ENCODE measurements around the gene C16orf87.

C16orf87 gene

GRCh38 chr16:46808997-46809396 is 22.0 kb downstream of the C16orf87 start:
- no peak for TF ChIP-seq PPARA (CRISPR knock-in tag; IDR thresholded peaks at IDR 0.05; ENCODE audit: borderline replicate concordance)
- TF ChIP-seq SNAI2 (CRISPR knock-in tag; IDR thresholded peaks at IDR 0.05) = no peak
- TF ChIP-seq, protein P1, sequence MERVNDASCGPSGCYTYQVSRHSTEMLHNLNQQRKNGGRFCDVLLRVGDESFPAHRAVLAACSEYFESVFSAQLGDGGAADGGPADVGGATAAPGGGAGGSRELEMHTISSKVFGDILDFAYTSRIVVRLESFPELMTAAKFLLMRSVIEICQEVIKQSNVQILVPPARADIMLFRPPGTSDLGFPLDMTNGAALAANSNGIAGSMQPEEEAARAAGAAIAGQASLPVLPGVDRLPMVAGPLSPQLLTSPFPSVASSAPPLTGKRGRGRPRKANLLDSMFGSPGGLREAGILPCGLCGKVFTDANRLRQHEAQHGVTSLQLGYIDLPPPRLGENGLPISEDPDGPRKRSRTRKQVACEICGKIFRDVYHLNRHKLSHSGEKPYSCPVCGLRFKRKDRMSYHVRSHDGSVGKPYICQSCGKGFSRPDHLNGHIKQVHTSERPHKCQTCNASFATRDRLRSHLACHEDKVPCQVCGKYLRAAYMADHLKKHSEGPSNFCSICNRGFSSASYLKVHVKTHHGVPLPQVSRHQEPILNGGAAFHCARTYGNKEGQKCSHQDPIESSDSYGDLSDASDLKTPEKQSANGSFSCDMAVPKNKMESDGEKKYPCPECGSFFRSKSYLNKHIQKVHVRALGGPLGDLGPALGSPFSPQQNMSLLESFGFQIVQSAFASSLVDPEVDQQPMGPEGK (CRISPR knock-in tag; IDR thresholded peaks at IDR 0.05; ENCODE audit: borderline replicate concordance) = no peak
- no peak for TF ChIP-seq BACH2 (CRISPR knock-in tag; IDR thresholded peaks at IDR 0.05; ENCODE audit: borderline replicate concordance)
- no peak for TF ChIP-seq ISL1 (CRISPR knock-in tag; IDR thresholded peaks at IDR 0.05)
- no peak for ATAC-seq

DNA sequence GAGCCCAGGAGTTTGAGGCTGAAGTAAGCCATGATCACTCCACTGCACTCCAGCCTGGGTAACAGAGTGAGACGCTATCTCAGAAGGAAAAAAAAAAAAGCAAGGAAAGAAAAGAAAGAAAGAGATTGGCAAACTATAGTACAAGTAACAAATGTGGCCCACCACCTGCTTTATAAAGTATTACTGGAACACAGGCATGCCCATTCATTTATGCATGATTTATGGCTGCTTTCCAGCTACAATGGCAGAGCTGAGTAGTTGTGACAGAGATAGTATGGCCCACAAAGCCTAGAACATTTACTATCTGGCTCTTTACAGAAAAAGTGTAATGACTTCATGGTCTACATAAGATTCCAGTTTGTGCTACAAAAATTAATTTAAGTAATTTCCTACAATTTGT is 23.6 kb downstream of the C16orf87 start:
- ATAC-seq = no peak
- no peak for TF ChIP-seq TCF4 (CRISPR knock-in tag; IDR thresholded peaks at IDR 0.05; ENCODE audit: borderline replicate concordance)
- no peak for TF ChIP-seq CREB5 (CRISPR knock-in tag; IDR thresholded peaks at IDR 0.05; ENCODE audit: low read depth)
- no peak for TF ChIP-seq ISL1 (CRISPR knock-in tag; IDR thresholded peaks at IDR 0.05)
- no peak for TF ChIP-seq CSDC2 (CRISPR knock-in tag; IDR thresholded peaks at IDR 0.05)
- no peak for TF ChIP-seq ARNTL (CRISPR knock-in tag; IDR thresholded peaks at IDR 0.05; ENCODE audit: borderline replicate concordance, low read depth)
- no peak for TF ChIP-seq CSRNP3 (CRISPR knock-in tag; IDR thresholded peaks at IDR 0.05)
- TF ChIP-seq, protein P1 (CRISPR knock-in tag; IDR thresholded peaks at IDR 0.05; ENCODE audit: borderline replicate concordance) = no peak
- TF ChIP-seq SNAI2 (CRISPR knock-in tag; IDR thresholded peaks at IDR 0.05) = no peak
- TF ChIP-seq, protein P2, sequence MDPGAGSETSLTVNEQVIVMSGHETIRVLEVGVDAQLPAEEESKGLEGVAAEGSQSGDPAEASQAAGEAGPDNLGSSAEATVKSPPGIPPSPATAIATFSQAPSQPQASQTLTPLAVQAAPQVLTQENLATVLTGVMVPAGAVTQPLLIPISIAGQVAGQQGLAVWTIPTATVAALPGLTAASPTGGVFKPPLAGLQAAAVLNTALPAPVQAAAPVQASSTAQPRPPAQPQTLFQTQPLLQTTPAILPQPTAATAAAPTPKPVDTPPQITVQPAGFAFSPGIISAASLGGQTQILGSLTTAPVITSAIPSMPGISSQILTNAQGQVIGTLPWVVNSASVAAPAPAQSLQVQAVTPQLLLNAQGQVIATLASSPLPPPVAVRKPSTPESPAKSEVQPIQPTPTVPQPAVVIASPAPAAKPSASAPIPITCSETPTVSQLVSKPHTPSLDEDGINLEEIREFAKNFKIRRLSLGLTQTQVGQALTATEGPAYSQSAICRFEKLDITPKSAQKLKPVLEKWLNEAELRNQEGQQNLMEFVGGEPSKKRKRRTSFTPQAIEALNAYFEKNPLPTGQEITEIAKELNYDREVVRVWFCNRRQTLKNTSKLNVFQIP (CRISPR knock-in tag; IDR thresholded peaks at IDR 0.05; ENCODE audit: borderline replicate concordance, low read depth) = no peak
- TF ChIP-seq ZFP3 (CRISPR knock-in tag; IDR thresholded peaks at IDR 0.05) = no peak
- no peak for TF ChIP-seq OSR1 (CRISPR knock-in tag; IDR thresholded peaks at IDR 0.05)
- no peak for TF ChIP-seq ZNF8 (CRISPR knock-in tag; IDR thresholded peaks at IDR 0.05)
- TF ChIP-seq ESRRG (CRISPR knock-in tag; IDR thresholded peaks at IDR 0.05) = no peak

DNA sequence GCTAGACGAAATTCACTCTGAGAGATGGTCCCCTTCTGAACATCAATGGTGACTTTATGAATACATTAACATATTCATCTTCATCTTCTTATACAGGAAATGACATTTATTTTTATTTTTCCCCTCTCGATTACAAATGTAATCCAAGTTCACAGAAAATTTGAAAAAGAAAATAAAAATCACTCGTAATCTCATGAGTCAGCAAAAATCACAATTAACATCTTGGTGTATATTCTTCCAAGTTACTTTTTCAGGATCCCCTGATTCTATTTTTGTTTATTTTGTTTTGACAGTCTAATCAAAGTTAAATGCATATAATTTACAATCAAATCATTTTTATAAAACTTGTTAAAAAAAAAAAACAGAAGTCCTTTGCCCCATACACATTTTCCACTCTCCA is 27.6 kb downstream of the C16orf87 start:
- TF ChIP-seq CSRNP3 (CRISPR knock-in tag; IDR thresholded peaks at IDR 0.05) (no peak), ZNF565 (CRISPR knock-in tag; conservative IDR thresholded peaks at IDR 0.05; ENCODE audit: low read depth) (no peak), GLIS3 (CRISPR knock-in tag; IDR thresholded peaks at IDR 0.05) (no peak), CSDC2 (CRISPR knock-in tag; IDR thresholded peaks at IDR 0.05) (no peak), ESRRG (CRISPR knock-in tag; IDR thresholded peaks at IDR 0.05) (no peak), CREB5 (CRISPR knock-in tag; IDR thresholded peaks at IDR 0.05; ENCODE audit: low read depth) (no peak), ZFP3 (CRISPR knock-in tag; IDR thresholded peaks at IDR 0.05) (no peak), TCF4 (CRISPR knock-in tag; IDR thresholded peaks at IDR 0.05; ENCODE audit: borderline replicate concordance) (no peak), SNAI2 (CRISPR knock-in tag; IDR thresholded peaks at IDR 0.05) (no peak), ARNTL (CRISPR knock-in tag; IDR thresholded peaks at IDR 0.05; ENCODE audit: borderline replicate concordance, low read depth) (no peak)
- TF ChIP-seq, protein P1 (CRISPR knock-in tag; IDR thresholded peaks at IDR 0.05; ENCODE audit: borderline replicate concordance) = no peak
- ATAC-seq = no peak
